SH-SY5Y (cell line): ENCODE results near the gene ISM2.

Source experiments
- GATA2 ChIP-seq: IDR thresholded peaks from 2 replicates; pipeline ENCODE4 v1.6.1; 2011; ENCODE audit warnings: mild to moderate bottlenecking, low read depth, low read length
- GATA3 ChIP-seq: IDR thresholded peaks from 2 replicates; pipeline ENCODE4 v1.6.1; 2011; ENCODE audit warnings: low read depth, mild to moderate bottlenecking, low read length, moderate library complexity

- TF ChIP-seq GATA2 (no peak), GATA3 (no peak)
Observed at GRCh38 chr14:77509366-77509765, 10.8 kb upstream of the ISM2 start.
